Measurements from ENCODE around the gene NIPSNAP3A. TPM values are rescaled to one million over a fixed set of nuclear protein-coding genes. Genes with fewer than 3 reads are reported as not detected.

NIPSNAP3A gene
- total RNA-seq, 1 experiment from 2014 or later = 6.9 TPM

GRCh38 chr9:104738452-104738851 lies 9.0 kb upstream of the NIPSNAP3A start (continued):
- no peak for TF ChIP-seq MAX (IDR thresholded peaks at IDR 0.05)
- TF ChIP-seq JUND (IDR thresholded peaks at IDR 0.05) = no peak
- no peak for TF ChIP-seq RAD21 (IDR thresholded peaks at IDR 0.05; ENCODE audit: low read depth)

GRCh38 chr9:104740621-104741020 lies 6.9 kb upstream of the NIPSNAP3A start:
- no peak overlapping the region for H3K4me3 ChIP-seq (replicated peaks in 1 of 2; ENCODE audit: low read depth in 1 of 2, low read length in 2 of 2)
- H3K27me3 ChIP-seq (ENCODE audit: insufficient read depth, low read length) = no peaks in the 10 kb centered on the region
- TF ChIP-seq POLR2A (IDR thresholded peaks at IDR 0.05; ENCODE audit: borderline replicate concordance, extremely low read depth, insufficient read depth, insufficient read length) (no peak), CTCF (IDR thresholded peaks at IDR 0.05 in 2 of 3, conservative IDR thresholded peaks at IDR 0.05 in 1 of 3; ENCODE audit: borderline replicate concordance in 1 of 3, insufficient read depth in 1 of 3, low read depth in 2 of 3, low read length in 2 of 3) (no peak), EGR1 (IDR thresholded peaks at IDR 0.05; ENCODE audit: low read depth) (no peak), ZFX (IDR thresholded peaks at IDR 0.05) (no peak), CEBPB (IDR thresholded peaks at IDR 0.05; ENCODE audit: low read depth) (no peak), MAX (IDR thresholded peaks at IDR 0.05) (no peak), SRF (IDR thresholded peaks at IDR 0.05; ENCODE audit: low read depth) (no peak), FOSL1 (IDR thresholded peaks at IDR 0.05; ENCODE audit: low read depth) (no peak), EZH2phosphoT487 (IDR thresholded peaks at IDR 0.05; ENCODE audit: borderline replicate concordance) (no peak), ELF1 (IDR thresholded peaks at IDR 0.05; ENCODE audit: borderline replicate concordance, low read depth) (no peak), SIN3A (IDR thresholded peaks at IDR 0.05; ENCODE audit: low read depth) (no peak), REST (IDR thresholded peaks at IDR 0.05; ENCODE audit: low read depth) (no peak), JUND (IDR thresholded peaks at IDR 0.05) (no peak), POLR2AphosphoS5 (IDR thresholded peaks at IDR 0.05; ENCODE audit: low read depth, low read length) (no peak), TCF7L2 (IDR thresholded peaks at IDR 0.05; ENCODE audit: borderline replicate concordance, extremely low read depth, insufficient read depth, insufficient read length) (no peak), RAD21 (IDR thresholded peaks at IDR 0.05; ENCODE audit: low read depth) (no peak)
- H3K9me2 ChIP-seq (ENCODE audit: insufficient read depth) = no peaks in the 10 kb centered on the region
- no TSS peak for BruUV-seq (replicated peaks)
- H3K79me2 ChIP-seq (ENCODE audit: insufficient read depth, low read length) = no peaks in the 10 kb centered on the region
- H3K9ac ChIP-seq (ENCODE audit: low read length) = no peak overlapping the region
- H3K4me2 ChIP-seq (ENCODE audit: low read length) = no peak overlapping the region
- intact Hi-C loops (cut with micrococcal nuclease) = loop anchor here (5.0 kb wide), 1 partner anchor 58 kb away; no protein-coding TSS in a partner anchor
- RAD21 ChIA-PET (ENCODE audit: low non-redundant PET in 1 of 2, low total read pairs in 2 of 2, uncharacterized antibody in 2 of 2, unreplicated experiment in 2 of 2) = no interaction called here
- no peaks in the 10 kb centered on the region for H3K9me3 ChIP-seq (ENCODE audit: control insufficient read depth in 1 of 2, insufficient read depth in 1 of 2, low read depth in 1 of 2, low read length in 2 of 2)
- CTCF ChIA-PET = no interaction called here
- H3K36me3 ChIP-seq (ENCODE audit: control insufficient read depth in 1 of 2, insufficient read depth in 2 of 2, low read length in 2 of 2) = no peaks in the 10 kb centered on the region
- no peak overlapping the region for H3K27ac ChIP-seq (ENCODE audit: low read depth, low read length)
- POLR2A ChIA-PET = no interaction called here
- H4K20me1 ChIP-seq (ENCODE audit: insufficient read depth) = no peaks in the 10 kb centered on the region
- H3K4me1 ChIP-seq (ENCODE audit: control insufficient read depth in 1 of 2, insufficient read depth in 2 of 2, low read length in 2 of 2) = no peaks in the 10 kb centered on the region
- no peak for DNase-seq (ENCODE audit: low read depth, low spot score)
- no peak overlapping the region for H2AFZ ChIP-seq (ENCODE audit: low read depth, low read length, poor library complexity, severe bottlenecking)
- ATAC-seq = no peak

Data from HCT116 (cell line).